Measurements from ENCODE around the gene ARX.

Gene ARX

GRCh38 chrX:25011589-25012432 lies 4.0 kb downstream of the ARX start:
- no peak for DNase-seq (ENCODE audit: low spot score)
- no peak for TF ChIP-seq CTCF (IDR thresholded peaks at IDR 0.05; ENCODE audit: extremely low read depth, missing control alignments)

- no peak for DNase-seq (ENCODE audit: low spot score)
- no peak for TF ChIP-seq CTCF (IDR thresholded peaks at IDR 0.05; ENCODE audit: extremely low read depth, missing control alignments)
These were observed 4.8 kb downstream of the ARX start for GRCh38 chrX:25010784-25011588.

GRCh38 chrX:25009407-25009806 lies 6.4 kb downstream of the ARX start:
- TF ChIP-seq CTCF (IDR thresholded peaks at IDR 0.05; ENCODE audit: extremely low read depth, missing control alignments), result no peak
- DNase-seq (ENCODE audit: low spot score), result no peak

GRCh38 chrX:25007059-25008053 lies 8.4 kb downstream of the ARX start:
- DNase-seq (ENCODE audit: low spot score), result no peak
- TF ChIP-seq CTCF (IDR thresholded peaks at IDR 0.05; ENCODE audit: extremely low read depth, missing control alignments), result no peak

- DNase-seq (ENCODE audit: low spot score), result no peak
- TF ChIP-seq CTCF (IDR thresholded peaks at IDR 0.05; ENCODE audit: extremely low read depth, missing control alignments), result no peak
These were observed 9.1 kb downstream of the ARX start for GRCh38 chrX:25006586-25007058.

GRCh38 chrX:25005382-25006185 lies 10.2 kb downstream of the ARX start:
- no peak for DNase-seq (ENCODE audit: low spot score)
- no peak for TF ChIP-seq CTCF (IDR thresholded peaks at IDR 0.05; ENCODE audit: extremely low read depth, missing control alignments)

Measured in GM20000 (cell line).